Natural killer cell (primary cell): ENCODE data around the gene MYH7. TPM values are rescaled to one million over a fixed set of nuclear protein-coding genes. Genes with fewer than 3 reads are reported as not detected.

Source experiments
- ATAC-seq, 3 donors: fragments of 150-1000 bp in 2 of 3; fragments of 200-7000 bp in 1 of 3; cut with Tn5 transposase; 1 replicate in 1 of 3; 2 replicates in 2 of 3; pipeline ENCODE4 v1.10.0; 2021; ENCODE audit warnings: mild to moderate bottlenecking in 2 of 3, moderate library complexity in 2 of 3
- DNase-seq, 2 donors: peaks; one replicate each; pipeline versions ENCODE4 v3.0.0 to v3.0.0-alpha.2; 2013 to 2021; ENCODE audit warnings: mixed read lengths in 1 of 2
- H3K27ac ChIP-seq: one replicate; pipeline ENCODE4 v1.5.1; 2013; ENCODE audit warnings: mild to moderate bottlenecking, low read length
- H3K27me3 ChIP-seq: one replicate; pipeline ENCODE4 v1.6.1; 2013; ENCODE audit warnings: low read length; ENCODE audit not compliant: control insufficient read depth, insufficient read depth
- H3K36me3 ChIP-seq: one replicate; pipeline ENCODE4 v1.6.1; 2013; ENCODE audit warnings: low read length; ENCODE audit not compliant: control insufficient read depth, insufficient read depth
- H3K4me1 ChIP-seq: one replicate; pipeline ENCODE4 v1.6.1; 2013; ENCODE audit warnings: low read length; ENCODE audit not compliant: control insufficient read depth, insufficient read depth
- H3K4me3 ChIP-seq: one replicate; pipeline ENCODE4 v1.5.1; 2013; ENCODE audit warnings: low read length
- H3K9me3 ChIP-seq: one replicate; pipeline ENCODE4 v1.6.1; 2013; ENCODE audit warnings: low read length; ENCODE audit not compliant: control insufficient read depth, insufficient read depth
- H3K27ac Mint-ChIP-seq, 2 donors: one replicate each; pipeline ENCODE4 v1.8.0; 2022; ENCODE audit warnings: mild to moderate bottlenecking in 2 of 2, mixed read lengths in 2 of 2, moderate library complexity in 1 of 2
- H3K27me3 Mint-ChIP-seq, 2 donors: one replicate each; pipeline ENCODE4 v1.8.0; 2022; ENCODE audit warnings: low read depth in 2 of 2, mixed read lengths in 2 of 2
- H3K36me3 Mint-ChIP-seq: one replicate; pipeline ENCODE4 v1.8.0; 2022; ENCODE audit warnings: mixed read lengths
- H3K4me1 Mint-ChIP-seq, 2 donors: one replicate each; pipeline ENCODE4 v1.8.0; 2022; ENCODE audit warnings: mixed read lengths in 2 of 2
- H3K4me3 Mint-ChIP-seq: one replicate; pipeline ENCODE4 v1.8.0; 2022; ENCODE audit warnings: mild to moderate bottlenecking, moderate library complexity, mixed read lengths
- H3K9me3 Mint-ChIP-seq, 2 donors: one replicate each; pipeline ENCODE4 v1.8.0; 2022; ENCODE audit warnings: mixed read lengths in 2 of 2
- CTCF ChIP-seq: fragments of 200-600 bp; IDR thresholded peaks from one replicate; pipeline ENCODE4 v1.8.0; 2022; ENCODE audit warnings: antibody characterized with exemption
- WGBS: methylation state at CpG from one replicate; pipeline ENCODE4 v1.1.7; 2013; ENCODE audit warnings: missing lambda C conversion rate; ENCODE audit not compliant: insufficient coverage; 5-methylcytosine and 5-hydroxymethylcytosine counted together
- intact Hi-C: fragments of 100-400 bp; cut with micrococcal nuclease; formaldehyde crosslinking; loops from one replicate; pipeline ENCODE4 v1.14.2; 2022
- total RNA-seq, 4 donors: library from RNA; stranded (reverse); fragments of 120-200 nt in 1 of 4; gene quantifications; one replicate each; pipeline versions ENCODE4 v1.2.3 to v1.2.4, GENCODE V29; 2013 to 2022

MYH7 gene
- total RNA-seq, 3 donors from 2014 or later (not counting 1 experiment from before 2014, with no cell fraction given) = not detected

- H3K27me3 ChIP-seq = no peaks in the 10 kb centered on the region
- intact Hi-C loops = loop anchor here (2.0 kb wide), 2 partner anchors 116 to 260 kb away; no protein-coding TSS in a partner anchor
- DNase-seq (peak in 1 of 2 donors; percentile 4), ATAC-seq (peak in 1 of 3 donors; percentile 23)
- no peak overlapping the region for H3K27ac ChIP-seq
- H3K36me3 Mint-ChIP-seq = no peaks in the 10 kb centered on the region
- no peak overlapping the region for H3K4me3 ChIP-seq
- 83% methylated on average over 16 of the region's 16 CpGs for WGBS
- TF ChIP-seq CTCF = no peak
- H3K27ac Mint-ChIP-seq = no peak overlapping the region
- no peaks in the 10 kb centered on the region for H3K9me3 ChIP-seq
- H3K4me1 ChIP-seq = no peaks in the 10 kb centered on the region
- H3K4me1 Mint-ChIP-seq = no peaks in the 10 kb centered on the region
- no peak overlapping the region for H3K4me3 Mint-ChIP-seq
- H3K36me3 ChIP-seq = no peaks in the 10 kb centered on the region
- peaks cover 0 to 4% of the 10 kb centered on the region in 2 donors for H3K27me3 Mint-ChIP-seq
- no peaks in the 10 kb centered on the region for H3K9me3 Mint-ChIP-seq
Observed at GRCh38 chr14:23380197-23380914, 55.1 kb downstream of the MYH7 start.

- no peaks in the 10 kb centered on the region for H3K4me1 ChIP-seq
- intact Hi-C loops = loop anchor here (2.0 kb wide), 2 partner anchors 115 to 259 kb away; no protein-coding TSS in a partner anchor
- H3K4me3 ChIP-seq = no peak overlapping the region
- H3K9me3 Mint-ChIP-seq = no peaks in the 10 kb centered on the region
- peaks cover 0 to 4% of the 10 kb centered on the region in 2 donors for H3K27me3 Mint-ChIP-seq
- ATAC-seq (peak; percentile 66 to 87 (median 69)), DNase-seq (peak in 1 of 2 donors; percentile 84)
- H3K36me3 Mint-ChIP-seq = no peaks in the 10 kb centered on the region
- H3K4me3 Mint-ChIP-seq = no peak overlapping the region
- no peaks in the 10 kb centered on the region for H3K36me3 ChIP-seq
- no peaks in the 10 kb centered on the region for H3K4me1 Mint-ChIP-seq
- H3K27ac Mint-ChIP-seq = no peak overlapping the region
- H3K9me3 ChIP-seq = no peaks in the 10 kb centered on the region
- 46% methylated on average over 10 of the region's 12 CpGs for WGBS
- H3K27ac ChIP-seq = no peak overlapping the region
- TF ChIP-seq CTCF = peak; percentile 66
- no peaks in the 10 kb centered on the region for H3K27me3 ChIP-seq
Observed at GRCh38 chr14:23379366-23380196, 55.9 kb downstream of the MYH7 start.

- no peak overlapping the region for H3K4me3 Mint-ChIP-seq
- no peak for TF ChIP-seq CTCF
- no peak for DNase-seq
- no peaks in the 10 kb centered on the region for H3K4me1 Mint-ChIP-seq
- no peak for ATAC-seq
- Histone ChIP-seq H3K9me3 (no peaks in the 10 kb centered on the region), H3K36me3 (no peaks in the 10 kb centered on the region), H3K27me3 (no peaks in the 10 kb centered on the region), H3K27ac (no peak overlapping the region), H3K4me3 (no peak overlapping the region), H3K4me1 (no peaks in the 10 kb centered on the region)
- no peak overlapping the region for H3K27ac Mint-ChIP-seq
- intact Hi-C loops = no loop called here
- peaks cover 0 to 4% of the 10 kb centered on the region in 2 donors for H3K27me3 Mint-ChIP-seq
- no peaks in the 10 kb centered on the region for H3K9me3 Mint-ChIP-seq
- WGBS = 80% methylated on average over 11 of the region's 11 CpGs
- no peaks in the 10 kb centered on the region for H3K36me3 Mint-ChIP-seq
Observed at GRCh38 chr14:23378612-23379220, 56.7 kb downstream of the MYH7 start.
